NCI-H1694 treated with DMSO at 0.1 percent for 48 hours (cell line): Measurements from ENCODE around the gene MRRF.
"Not testable (repeated sequence)": the region's sequence is repeated elsewhere in the genome, so short reads cannot be mapped to it uniquely, and the experiment has no call there.

Experiments
- DNase-seq: peaks from one replicate; lab custom pipeline; 2025; lab: John Stamatoyannopoulos, UW

Gene MRRF

GRCh38 chr9:122356627-122357026, 91.9 kb downstream of the MRRF start:
- no peak for DNase-seq

- DNase-seq: no peak
These were observed 96.2 kb downstream of the MRRF start for GRCh38 chr9:122360891-122361290.

- not testable (repeated sequence) for DNase-seq
These were observed 98.4 kb downstream of the MRRF start for GRCh38 chr9:122363131-122363530.

- DNase-seq: no peak
These were observed 99.6 kb downstream of the MRRF start for GRCh38 chr9:122364117-122364782.

- DNase-seq: no peak
These were observed 100.1 kb downstream of the MRRF start for GRCh38 chr9:122364783-122365150.

GRCh38 chr9:122366074-122366660, 101.5 kb downstream of the MRRF start:
- no peak for DNase-seq

GRCh38 chr9:122367065-122367464, 102.4 kb downstream of the MRRF start:
- no peak for DNase-seq

- no peak for DNase-seq
These were observed 103.2 kb downstream of the MRRF start for GRCh38 chr9:122367774-122368460.

- no peak for DNase-seq
These were observed 104.0 kb downstream of the MRRF start for GRCh38 chr9:122368642-122369041.

- no peak for DNase-seq
These were observed 105.6 kb downstream of the MRRF start for GRCh38 chr9:122370303-122370702.

GRCh38 chr9:122370869-122371755, 106.4 kb downstream of the MRRF start, which contains the start of gene PTGS1:
TSS of gene PTGS1 (plus strand) at chr9:122371024. CDS start at chr9:122371085, 61 bp downstream.
- DNase-seq: no peak

GRCh38 chr9:122371846-122372245, 107.2 kb downstream of the MRRF start:
- DNase-seq: no peak

GRCh38 chr9:122372856-122373845, 108.5 kb downstream of the MRRF start:
- no peak for DNase-seq

- no peak for DNase-seq
These were observed 110.3 kb downstream of the MRRF start for GRCh38 chr9:122374885-122375420.

- DNase-seq: no peak
These were observed 112.1 kb downstream of the MRRF start for GRCh38 chr9:122376796-122377195.

- no peak for DNase-seq
These were observed 112.8 kb downstream of the MRRF start for GRCh38 chr9:122377241-122378164.

- no peak for DNase-seq
These were observed 113.6 kb downstream of the MRRF start for GRCh38 chr9:122378236-122378635.

- no peak for DNase-seq
These were observed 114.7 kb downstream of the MRRF start for GRCh38 chr9:122379340-122379739.

GRCh38 chr9:122380293-122380692, 115.6 kb downstream of the MRRF start:
- DNase-seq: no peak
